Epithelial cell of proximal tubule (primary cell): ENCODE measurements around the gene RIMS4. TPM values are rescaled to one million over a fixed set of nuclear protein-coding genes. Genes with fewer than 3 reads are reported as not detected.

Source experiments
- DNase-seq: peaks from one replicate; pipeline ENCODE4 v3.0.0-alpha.2; 2011; ENCODE audit warnings: low read depth
- H3K4me3 ChIP-seq: 2 replicates; pipeline ENCODE4 v1.5.1; 2011; ENCODE audit warnings: low read depth, mild to moderate bottlenecking, low read length
- CTCF ChIP-seq: conservative IDR thresholded peaks from 2 replicates; pipeline ENCODE4 v1.5.1; 2012; ENCODE audit warnings: low read depth, mild to moderate bottlenecking, low read length
- total RNA-seq: library from RNA; depleted of rRNA; stranded (reverse); fragments of >200 nt; gene quantifications from 2 replicates; pipeline ENCODE4 v1.2.3, GENCODE V29; 2015

The RIMS4 gene
- total RNA-seq, 1 donor from 2014 or later = not detected

GRCh38 chr20:44709797-44710196 lies 100.5 kb downstream of the RIMS4 start:
- DNase-seq = no peak
- no peak overlapping the region for H3K4me3 ChIP-seq
- no peak for TF ChIP-seq CTCF

- no peak for DNase-seq
- H3K4me3 ChIP-seq = no peak overlapping the region
- TF ChIP-seq CTCF = no peak
These were observed 101.0 kb downstream of the RIMS4 start for GRCh38 chr20:44709380-44709779.

- no peak overlapping the region for H3K4me3 ChIP-seq
- DNase-seq = no peak
- TF ChIP-seq CTCF = no peak
These were observed 103.2 kb downstream of the RIMS4 start for GRCh38 chr20:44707018-44707579.

GRCh38 chr20:44706301-44707017 lies 103.9 kb downstream of the RIMS4 start:
- TF ChIP-seq CTCF = no peak
- no peak overlapping the region for H3K4me3 ChIP-seq
- no peak for DNase-seq

- no peak for TF ChIP-seq CTCF
- no peak for DNase-seq
- no peak overlapping the region for H3K4me3 ChIP-seq
These were observed 104.8 kb downstream of the RIMS4 start for GRCh38 chr20:44705364-44706094.

- H3K4me3 ChIP-seq = no peak overlapping the region
- no peak for TF ChIP-seq CTCF
- DNase-seq = no peak
These were observed 105.8 kb downstream of the RIMS4 start for GRCh38 chr20:44704551-44704971.
